GM21825 (cell line): ENCODE measurements around the gene SCAPER.

ENCODE experiments used
- ATAC-seq: cut with Tn5 transposase; IDR thresholded peaks from one replicate; pipeline ENCODE4 v1.9.1; 2021; ENCODE audit warnings: mild to moderate bottlenecking, moderate library complexity; ENCODE audit not compliant: unreplicated experiment

Gene SCAPER

GRCh38 chr15:76376816-76377215 lies 528.3 kb downstream of the SCAPER start:
- ATAC-seq: no peak

- no peak for ATAC-seq
These were observed 529.1 kb downstream of the SCAPER start for GRCh38 chr15:76376029-76376428.

- no peak for ATAC-seq
These were observed 537.0 kb downstream of the SCAPER start for GRCh38 chr15:76368122-76368621.

- no peak for ATAC-seq
These were observed 538.4 kb downstream of the SCAPER start for GRCh38 chr15:76366714-76367113.

GRCh38 chr15:76363251-76363650 lies 541.9 kb downstream of the SCAPER start:
- ATAC-seq: no peak

GRCh38 chr15:76360416-76360815 lies 544.7 kb downstream of the SCAPER start:
- ATAC-seq: no peak

- ATAC-seq: no peak
These were observed 546.0 kb downstream of the SCAPER start for GRCh38 chr15:76359152-76359551.

GRCh38 chr15:76358453-76358852 lies 546.7 kb downstream of the SCAPER start:
- ATAC-seq: no peak

- no peak for ATAC-seq
These were observed 550.2 kb downstream of the SCAPER start for GRCh38 chr15:76354823-76355440.

GRCh38 chr15:76353903-76354302 lies 551.2 kb downstream of the SCAPER start:
- ATAC-seq: no peak

GRCh38 chr15:76353023-76353577 lies 552.0 kb downstream of the SCAPER start:
- no peak for ATAC-seq

- ATAC-seq: no peak
These were observed 555.7 kb downstream of the SCAPER start for GRCh38 chr15:76349301-76350070.

- ATAC-seq: no peak
These were observed 557.6 kb downstream of the SCAPER start for GRCh38 chr15:76347482-76348055.

GRCh38 chr15:76346669-76347481 lies 558.3 kb downstream of the SCAPER start:
- no peak for ATAC-seq

GRCh38 chr15:76345880-76346668 lies 559.1 kb downstream of the SCAPER start:
- ATAC-seq: no peak

- no peak for ATAC-seq
These were observed 559.6 kb downstream of the SCAPER start for GRCh38 chr15:76345583-76345879.

- no peak for ATAC-seq
These were observed 560.1 kb downstream of the SCAPER start for GRCh38 chr15:76344893-76345582.

- ATAC-seq: no peak
These were observed 561.7 kb downstream of the SCAPER start for GRCh38 chr15:76343313-76343996.
